Epithelial cell of esophagus (primary cell): ENCODE measurements around the gene MDH2.
A peak's percentile ranks its signal among the peaks of the same experiment; 100 is the strongest.
"Not testable (repeated sequence)": the region's sequence is repeated elsewhere in the genome, so short reads cannot be mapped to it uniquely, and the experiment has no call there.

Experiments
- DNase-seq: peaks from one replicate; pipeline ENCODE4 v3.0.0; 2010; ENCODE audit warnings: low read depth
- H3K4me3 ChIP-seq: 2 replicates; pipeline ENCODE4 v1.5.1; 2011; ENCODE audit warnings: mild to moderate bottlenecking, low read length, control low read depth
- TF ChIP-seq, protein P1 (sequence below): IDR thresholded peaks from 2 replicates; pipeline ENCODE4 v1.5.1; 2011; ENCODE audit warnings: low read depth, mild to moderate bottlenecking, low read length, control low read depth, inconsistent platforms; ENCODE audit not compliant: insufficient read depth; ENCODE audit errors: missing control alignments

The MDH2 gene

DNA sequence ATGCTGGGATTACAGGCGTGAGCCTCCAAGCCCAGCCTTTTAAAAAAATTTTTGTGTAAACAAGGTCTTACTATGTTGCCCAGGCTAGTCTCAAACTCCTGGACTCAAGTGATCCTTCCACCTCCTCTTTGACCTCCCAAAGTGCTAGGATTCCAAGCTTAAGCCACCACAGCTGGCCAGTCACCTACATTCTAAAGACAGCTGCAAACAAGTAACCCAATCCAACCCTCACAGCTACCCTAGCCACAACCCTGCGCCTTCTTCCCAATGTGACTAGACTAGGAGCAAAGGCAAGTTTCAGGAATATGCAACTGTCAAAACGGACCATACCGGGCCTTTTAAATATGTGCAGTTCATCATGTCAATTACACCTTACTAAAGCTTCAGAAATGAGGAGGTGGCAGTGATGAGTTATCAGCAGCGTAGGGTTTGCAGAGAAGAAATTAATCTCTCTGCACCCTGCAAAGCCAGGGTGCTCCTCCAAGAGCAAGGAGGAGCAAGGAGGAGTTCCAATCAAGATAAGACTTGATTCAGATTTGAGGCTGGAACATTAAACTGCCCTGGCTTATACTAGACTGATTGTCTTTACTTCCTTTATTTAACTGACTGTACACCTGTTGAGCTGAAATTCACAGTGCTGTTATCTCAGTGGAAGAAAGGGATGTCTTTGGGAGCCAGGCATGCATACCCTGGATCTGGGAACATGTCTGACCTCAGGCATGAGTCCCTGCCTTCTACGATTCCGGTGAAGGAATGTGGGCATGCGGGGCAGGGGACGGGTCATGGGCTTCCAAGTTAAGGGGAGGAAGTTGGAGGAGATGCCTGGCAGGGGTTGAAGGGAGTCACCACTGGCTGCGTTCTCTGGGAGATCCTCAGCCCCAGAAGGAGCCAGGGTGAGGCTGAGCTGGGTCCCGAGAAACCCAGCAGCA is 38.0 kb upstream of the MDH2 start:
- H3K4me3 ChIP-seq = no peak overlapping the region
- TF ChIP-seq, protein P1, sequence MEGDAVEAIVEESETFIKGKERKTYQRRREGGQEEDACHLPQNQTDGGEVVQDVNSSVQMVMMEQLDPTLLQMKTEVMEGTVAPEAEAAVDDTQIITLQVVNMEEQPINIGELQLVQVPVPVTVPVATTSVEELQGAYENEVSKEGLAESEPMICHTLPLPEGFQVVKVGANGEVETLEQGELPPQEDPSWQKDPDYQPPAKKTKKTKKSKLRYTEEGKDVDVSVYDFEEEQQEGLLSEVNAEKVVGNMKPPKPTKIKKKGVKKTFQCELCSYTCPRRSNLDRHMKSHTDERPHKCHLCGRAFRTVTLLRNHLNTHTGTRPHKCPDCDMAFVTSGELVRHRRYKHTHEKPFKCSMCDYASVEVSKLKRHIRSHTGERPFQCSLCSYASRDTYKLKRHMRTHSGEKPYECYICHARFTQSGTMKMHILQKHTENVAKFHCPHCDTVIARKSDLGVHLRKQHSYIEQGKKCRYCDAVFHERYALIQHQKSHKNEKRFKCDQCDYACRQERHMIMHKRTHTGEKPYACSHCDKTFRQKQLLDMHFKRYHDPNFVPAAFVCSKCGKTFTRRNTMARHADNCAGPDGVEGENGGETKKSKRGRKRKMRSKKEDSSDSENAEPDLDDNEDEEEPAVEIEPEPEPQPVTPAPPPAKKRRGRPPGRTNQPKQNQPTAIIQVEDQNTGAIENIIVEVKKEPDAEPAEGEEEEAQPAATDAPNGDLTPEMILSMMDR = no peak
- no peak for DNase-seq

DNA sequence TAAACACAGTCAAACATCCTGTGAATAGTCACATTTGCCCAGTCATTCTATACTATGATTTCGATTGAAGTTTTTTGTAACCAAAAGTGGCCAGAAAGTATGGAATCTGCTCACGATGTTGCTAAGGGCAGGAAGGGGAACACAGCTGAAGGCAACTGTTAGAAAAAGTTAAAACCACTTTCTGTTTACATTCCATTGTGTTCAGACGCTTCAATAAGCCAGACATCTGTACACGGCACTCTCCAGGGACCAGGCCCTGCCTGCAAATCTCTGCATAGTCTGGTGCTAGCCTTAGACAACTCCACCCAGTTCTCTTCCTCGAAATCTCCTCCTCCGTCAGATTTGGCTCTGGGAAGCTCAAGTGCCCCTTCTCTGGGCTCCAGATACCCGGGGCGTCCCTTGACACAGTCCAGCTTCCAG is 36.5 kb upstream of the MDH2 start:
- no peak overlapping the region for H3K4me3 ChIP-seq
- TF ChIP-seq, protein P1 = no peak
- no peak for DNase-seq

DNA sequence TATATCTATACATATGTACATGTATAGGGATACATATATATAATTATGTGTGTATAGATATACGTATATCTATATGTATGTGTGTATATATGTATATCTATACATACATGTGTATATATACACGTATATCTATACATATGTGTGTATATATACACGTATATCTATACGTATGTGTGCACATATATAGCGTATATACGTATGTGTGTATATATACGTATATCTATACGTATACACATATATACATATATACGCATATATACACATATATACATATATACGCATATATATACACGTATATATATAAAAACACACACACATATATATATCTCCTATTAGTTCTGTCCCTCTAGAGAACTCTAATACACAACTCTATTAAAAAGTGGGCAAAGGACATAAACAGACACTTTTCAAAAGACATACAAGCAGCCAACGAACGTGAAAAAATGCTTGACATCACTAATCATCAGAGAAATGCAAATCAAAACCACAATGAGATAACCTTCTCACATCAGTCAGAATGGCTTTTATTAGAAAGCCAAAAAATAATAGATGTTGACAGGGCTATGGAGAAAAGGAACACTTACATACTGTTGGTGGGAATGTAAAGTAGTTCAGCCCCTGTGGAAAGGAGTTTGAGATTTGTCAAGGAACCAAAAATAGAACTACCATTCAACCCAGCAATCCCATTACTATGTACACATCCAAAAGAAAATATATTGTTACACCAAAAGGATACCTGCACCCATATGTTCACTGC is 31.5 kb upstream of the MDH2 start:
- TF ChIP-seq, protein P1 = no peak
- H3K4me3 ChIP-seq = no peak overlapping the region
- DNase-seq = no peak

GRCh38 chr7:76018520-76018919 is 29.4 kb upstream of the MDH2 start:
- DNase-seq, H3K4me3 ChIP-seq: not testable (repeated sequence)

DNA sequence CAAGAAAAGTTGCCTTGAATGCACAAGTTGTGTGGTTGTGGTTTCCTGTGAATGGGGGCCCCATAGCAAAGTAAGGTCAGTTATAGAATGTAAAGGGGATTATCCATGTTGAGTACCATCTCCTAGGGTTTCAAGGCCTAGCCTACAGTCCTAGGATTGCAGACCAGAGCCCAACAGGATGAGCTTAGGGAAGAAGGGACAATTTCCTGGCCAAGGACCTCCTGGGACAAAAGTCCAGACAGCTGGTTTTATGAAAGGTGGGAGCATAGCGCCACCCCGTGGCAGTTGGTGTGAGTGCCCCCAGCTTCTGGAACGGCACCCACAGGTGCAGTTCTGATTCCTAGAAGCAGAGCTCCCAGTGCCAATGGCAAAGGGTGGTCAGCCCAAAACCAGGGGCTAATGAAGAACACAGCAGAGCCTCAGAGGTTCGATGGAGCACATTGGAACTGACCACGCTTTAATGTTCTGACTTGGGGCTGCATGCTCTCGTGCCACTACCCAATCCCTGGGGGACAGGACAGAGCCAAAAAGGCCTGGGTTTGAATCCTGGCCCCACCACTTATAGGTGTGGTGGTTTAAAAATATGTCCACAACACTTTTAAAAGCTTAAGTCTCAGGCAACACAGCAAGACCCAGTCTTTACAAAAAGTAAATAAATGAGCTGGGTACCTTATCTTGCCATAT is 27.7 kb upstream of the MDH2 start:
- TF ChIP-seq, protein P1 = peak; percentile 87
- H3K4me3 ChIP-seq = no peak overlapping the region
- DNase-seq = peak; percentile 71

- no peak overlapping the region for H3K4me3 ChIP-seq
Measured at GRCh38 chr7:76022026-76022780, 25.7 kb upstream of the MDH2 start.

More at GRCh38 chr7:76022026-76022780, 25.7 kb upstream of the MDH2 start:
- TF ChIP-seq, protein P1 = no peak
- DNase-seq = no peak
